AG04450 (cell line): ENCODE data around the gene CTRB1. TPM values are rescaled to one million over a fixed set of nuclear protein-coding genes. Genes with fewer than 3 reads are reported as not detected.

Experiments used
- CTCF ChIA-PET: fragments of 300-600, 350-600 bp; formaldehyde crosslinking; extraction: SDS; loops from one replicate; lab custom pipeline; 2022; ENCODE audit warnings: antibody characterized with exemption, inconsistent platforms; lab: Charles Lee
- POLR2A ChIA-PET: fragments of 350-600 bp; formaldehyde crosslinking; extraction: SDS; loops from one replicate; lab custom pipeline; 2021; ENCODE audit warnings: antibody characterized with exemption, inconsistent platforms; lab: Yijun Ruan, JAX
- DNase-seq: peaks from one replicate; pipeline ENCODE4 v3.0.0-alpha.2; 2011; ENCODE audit warnings: low read depth, low spot score
- H3K27ac ChIP-seq: one replicate; pipeline ENCODE4 v1.5.1; 2012; ENCODE audit warnings: low read depth, low read length, control low read depth
- H3K27me3 ChIP-seq: one replicate; pipeline ENCODE4 v1.6.0; 2012; ENCODE audit warnings: low read length; ENCODE audit not compliant: control insufficient read depth, insufficient read depth
- H3K4me3 ChIP-seq: 2 replicates; pipeline ENCODE4 v1.5.1; 2011; ENCODE audit warnings: mild to moderate bottlenecking, low read depth, low read length, control low read depth
- H3K9me3 ChIP-seq: 2 replicates; pipeline ENCODE4 v1.5.1; 2012; ENCODE audit warnings: low read length; ENCODE audit not compliant: control insufficient read depth, insufficient read depth
- polyA plus RNA-seq: library from polyadenylated mRNA; depleted of rRNA; stranded (reverse); fragments of >200 nt; gene quantifications from 2 replicates; pipeline ENCODE4 v1.2.3, GENCODE V29; 2011
- TF ChIP-seq, protein P1 (sequence below): IDR thresholded peaks from 2 replicates; pipeline ENCODE4 v1.5.1; 2011; ENCODE audit warnings: low read depth, low read length, control low read depth, inconsistent platforms

The CTRB1 gene
- polyA plus RNA-seq, 1 experiment: not detected

- Histone ChIP-seq H3K4me3 (no peak overlapping the region), H3K9me3 (no peaks in the 10 kb centered on the region), H3K27me3 (no peaks in the 10 kb centered on the region), H3K27ac (peak overlapping the region; percentile 31)
- TF ChIP-seq, protein P1, sequence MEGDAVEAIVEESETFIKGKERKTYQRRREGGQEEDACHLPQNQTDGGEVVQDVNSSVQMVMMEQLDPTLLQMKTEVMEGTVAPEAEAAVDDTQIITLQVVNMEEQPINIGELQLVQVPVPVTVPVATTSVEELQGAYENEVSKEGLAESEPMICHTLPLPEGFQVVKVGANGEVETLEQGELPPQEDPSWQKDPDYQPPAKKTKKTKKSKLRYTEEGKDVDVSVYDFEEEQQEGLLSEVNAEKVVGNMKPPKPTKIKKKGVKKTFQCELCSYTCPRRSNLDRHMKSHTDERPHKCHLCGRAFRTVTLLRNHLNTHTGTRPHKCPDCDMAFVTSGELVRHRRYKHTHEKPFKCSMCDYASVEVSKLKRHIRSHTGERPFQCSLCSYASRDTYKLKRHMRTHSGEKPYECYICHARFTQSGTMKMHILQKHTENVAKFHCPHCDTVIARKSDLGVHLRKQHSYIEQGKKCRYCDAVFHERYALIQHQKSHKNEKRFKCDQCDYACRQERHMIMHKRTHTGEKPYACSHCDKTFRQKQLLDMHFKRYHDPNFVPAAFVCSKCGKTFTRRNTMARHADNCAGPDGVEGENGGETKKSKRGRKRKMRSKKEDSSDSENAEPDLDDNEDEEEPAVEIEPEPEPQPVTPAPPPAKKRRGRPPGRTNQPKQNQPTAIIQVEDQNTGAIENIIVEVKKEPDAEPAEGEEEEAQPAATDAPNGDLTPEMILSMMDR: no peak
- ChIA-PET POLR2A (interaction anchor here (0.7 kb wide), 1 partner anchor 125 kb away, joined by 8 read pairs; no protein-coding TSS in a partner anchor), CTCF (no interaction called here)
- DNase-seq: no peak
Measured at GRCh38 chr16:75256696-75257343, 38.0 kb downstream of the CTRB1 start.

DNA sequence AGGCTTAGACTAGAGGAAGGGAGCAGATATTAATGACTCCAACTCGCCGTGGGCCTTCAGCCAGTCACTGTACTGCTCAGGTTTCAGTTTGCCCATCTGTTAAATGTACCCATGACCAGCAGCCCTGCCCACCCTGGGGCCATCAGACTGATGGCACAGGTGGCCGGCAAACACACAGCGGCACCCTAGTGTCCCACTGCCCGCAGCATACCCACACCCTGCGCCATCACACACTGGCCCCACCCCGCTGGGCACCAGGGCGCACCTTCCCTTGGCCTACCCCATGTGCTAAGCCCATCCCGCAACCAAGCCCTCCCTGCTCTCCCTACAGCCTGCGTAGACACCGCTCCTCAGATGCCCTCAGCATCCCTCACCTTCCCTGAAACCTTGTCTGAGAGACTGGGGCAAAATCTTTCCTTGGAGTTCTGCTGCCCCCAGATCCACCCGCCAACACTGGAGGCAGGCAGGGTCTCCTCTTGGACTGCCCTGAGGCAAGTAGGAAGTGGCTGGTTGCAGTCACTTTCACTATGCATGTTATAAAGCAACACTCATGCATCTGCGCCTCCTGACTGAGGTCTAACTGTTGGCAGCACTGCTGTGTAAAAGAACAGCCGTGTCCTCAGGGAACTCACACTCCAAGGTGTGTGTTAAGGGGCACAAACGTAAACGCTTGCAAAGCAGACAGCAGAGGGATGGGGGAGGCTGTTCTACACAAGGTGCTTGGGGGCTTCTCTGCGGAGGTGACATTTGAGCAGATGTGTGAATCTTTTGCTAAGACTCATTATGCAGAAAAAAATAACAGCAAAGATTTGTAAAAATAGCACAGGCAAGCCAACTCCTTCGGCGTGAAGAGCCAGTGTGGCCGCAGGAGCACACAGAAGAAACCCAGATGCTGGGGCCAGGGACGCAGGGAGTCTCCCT is 39.4 kb downstream of the CTRB1 start:
- DNase-seq: no peak
- ChIA-PET POLR2A (no interaction called here), CTCF (no interaction called here)
- H3K4me3 ChIP-seq: no peak overlapping the region
- TF ChIP-seq, protein P1: no peak
- peak overlapping the region; percentile 21 for H3K27ac ChIP-seq
- no peaks in the 10 kb centered on the region for H3K9me3 ChIP-seq
- no peaks in the 10 kb centered on the region for H3K27me3 ChIP-seq

- Histone ChIP-seq H3K9me3 (no peaks in the 10 kb centered on the region), H3K27me3 (no peaks in the 10 kb centered on the region), H3K27ac (no peak overlapping the region), H3K4me3 (no peak overlapping the region)
- TF ChIP-seq, protein P1: no peak
- DNase-seq: no peak
- ChIA-PET CTCF (no interaction called here), POLR2A (no interaction called here)
Measured at GRCh38 chr16:75258807-75259141, 40.0 kb downstream of the CTRB1 start.

- H3K9me3 ChIP-seq: peaks cover 4% of the 10 kb centered on the region; the same call in 1 of the 2 replicates
- no peak overlapping the region for H3K27ac ChIP-seq
- no peak overlapping the region for H3K4me3 ChIP-seq
- H3K27me3 ChIP-seq: no peaks in the 10 kb centered on the region
- TF ChIP-seq, protein P1: no peak
- ChIA-PET POLR2A (no interaction called here), CTCF (interaction anchor here (0.7 kb wide), 1 partner anchor 20 kb away, joined by 5 read pairs; no protein-coding TSS in a partner anchor)
- no peak for DNase-seq
Measured at GRCh38 chr16:75260851-75261589, 42.2 kb downstream of the CTRB1 start.
